KOPT-K1 (cell line): ENCODE measurements around the gene AFAP1.

Experiments
- H3K27ac ChIP-seq: fragments of 200-600 bp; sonication (generic); 2 replicates; pipeline ENCODE4 v1.5.1; 2016; ENCODE audit warnings: antibody characterized with exemption, mild to moderate bottlenecking, low read depth, low read length; ENCODE audit not compliant: poor library complexity, severe bottlenecking
- H3K36me3 ChIP-seq: fragments of 200-600 bp; sonication (generic); 2 replicates; pipeline ENCODE4 v1.5.1; 2017; ENCODE audit warnings: antibody characterized with exemption, mild to moderate bottlenecking, low read length, moderate library complexity; ENCODE audit not compliant: insufficient read depth
- H3K9me3 ChIP-seq: fragments of 200-600 bp; sonication (generic); 2 replicates; pipeline ENCODE4 v1.5.1; 2017; ENCODE audit warnings: antibody characterized with exemption, low read length, mild to moderate bottlenecking; ENCODE audit not compliant: insufficient read depth, poor library complexity, severe bottlenecking

Gene AFAP1

GRCh38 chr4:7719354-7720174, 220.1 kb downstream of the AFAP1 start:
- Histone ChIP-seq H3K9me3 (no peaks in the 10 kb centered on the region), H3K36me3 (no peaks in the 10 kb centered on the region), H3K27ac (no peak overlapping the region)

GRCh38 chr4:7717946-7718490, 221.6 kb downstream of the AFAP1 start:
- Histone ChIP-seq H3K27ac (no peak overlapping the region), H3K36me3 (no peaks in the 10 kb centered on the region), H3K9me3 (no peaks in the 10 kb centered on the region)

GRCh38 chr4:7717161-7717560, 222.5 kb downstream of the AFAP1 start:
- Histone ChIP-seq H3K36me3 (no peaks in the 10 kb centered on the region), H3K27ac (no peak overlapping the region), H3K9me3 (no peaks in the 10 kb centered on the region)

GRCh38 chr4:7716010-7716721, 223.5 kb downstream of the AFAP1 start:
- H3K27ac ChIP-seq, result no peak overlapping the region
- no peaks in the 10 kb centered on the region for H3K9me3 ChIP-seq
- no peaks in the 10 kb centered on the region for H3K36me3 ChIP-seq

- Histone ChIP-seq H3K9me3 (no peaks in the 10 kb centered on the region), H3K36me3 (no peaks in the 10 kb centered on the region), H3K27ac (no peak overlapping the region)
Measured at GRCh38 chr4:7715271-7716009, 224.2 kb downstream of the AFAP1 start.

GRCh38 chr4:7714738-7715137, 224.9 kb downstream of the AFAP1 start:
- Histone ChIP-seq H3K27ac (no peak overlapping the region), H3K9me3 (no peaks in the 10 kb centered on the region), H3K36me3 (no peaks in the 10 kb centered on the region)

GRCh38 chr4:7714176-7714575, 225.5 kb downstream of the AFAP1 start:
- Histone ChIP-seq H3K36me3 (no peaks in the 10 kb centered on the region), H3K27ac (no peak overlapping the region), H3K9me3 (no peaks in the 10 kb centered on the region)

GRCh38 chr4:7713757-7714156, 225.9 kb downstream of the AFAP1 start:
- H3K9me3 ChIP-seq, result no peaks in the 10 kb centered on the region
- no peaks in the 10 kb centered on the region for H3K36me3 ChIP-seq
- no peak overlapping the region for H3K27ac ChIP-seq

GRCh38 chr4:7712021-7712671, 227.5 kb downstream of the AFAP1 start:
- Histone ChIP-seq H3K36me3 (no peaks in the 10 kb centered on the region), H3K27ac (no peak overlapping the region), H3K9me3 (no peaks in the 10 kb centered on the region)

- no peak overlapping the region for H3K27ac ChIP-seq
- H3K9me3 ChIP-seq, result no peaks in the 10 kb centered on the region
- H3K36me3 ChIP-seq, result no peaks in the 10 kb centered on the region
Measured at GRCh38 chr4:7711307-7711963, 228.2 kb downstream of the AFAP1 start.

GRCh38 chr4:7710576-7711306, 228.9 kb downstream of the AFAP1 start:
- no peaks in the 10 kb centered on the region for H3K9me3 ChIP-seq
- no peaks in the 10 kb centered on the region for H3K36me3 ChIP-seq
- no peak overlapping the region for H3K27ac ChIP-seq

GRCh38 chr4:7710126-7710525, 229.5 kb downstream of the AFAP1 start:
- no peak overlapping the region for H3K27ac ChIP-seq
- H3K9me3 ChIP-seq, result no peaks in the 10 kb centered on the region
- H3K36me3 ChIP-seq, result no peaks in the 10 kb centered on the region

- H3K27ac ChIP-seq, result no peak overlapping the region
- no peaks in the 10 kb centered on the region for H3K9me3 ChIP-seq
- no peaks in the 10 kb centered on the region for H3K36me3 ChIP-seq
Measured at GRCh38 chr4:7709431-7709830, 230.2 kb downstream of the AFAP1 start.

GRCh38 chr4:7708981-7709380, 230.7 kb downstream of the AFAP1 start:
- H3K9me3 ChIP-seq, result no peaks in the 10 kb centered on the region
- no peaks in the 10 kb centered on the region for H3K36me3 ChIP-seq
- no peak overlapping the region for H3K27ac ChIP-seq
